VCaP (cell line): Measurements from ENCODE around the gene WIPI1.
A peak's percentile ranks its signal among the peaks of the same experiment; 100 is the strongest.

ENCODE experiments used
- H3K27ac ChIP-seq: fragments of 450-650 bp; 2 replicates; pipeline ENCODE4 v1.5.1; 2017
- TF ChIP-seq, protein P1 (sequence below): fragments of 450-650 bp; conservative IDR thresholded peaks from 2 replicates; pipeline ENCODE4 v1.5.1; 2017; ENCODE audit warnings: mild to moderate bottlenecking, moderate library complexity

Gene WIPI1

GRCh38 chr17:68428498-68429172 is 28.7 kb downstream of the WIPI1 start:
- H3K27ac ChIP-seq: no peak overlapping the region
- TF ChIP-seq, protein P1, sequence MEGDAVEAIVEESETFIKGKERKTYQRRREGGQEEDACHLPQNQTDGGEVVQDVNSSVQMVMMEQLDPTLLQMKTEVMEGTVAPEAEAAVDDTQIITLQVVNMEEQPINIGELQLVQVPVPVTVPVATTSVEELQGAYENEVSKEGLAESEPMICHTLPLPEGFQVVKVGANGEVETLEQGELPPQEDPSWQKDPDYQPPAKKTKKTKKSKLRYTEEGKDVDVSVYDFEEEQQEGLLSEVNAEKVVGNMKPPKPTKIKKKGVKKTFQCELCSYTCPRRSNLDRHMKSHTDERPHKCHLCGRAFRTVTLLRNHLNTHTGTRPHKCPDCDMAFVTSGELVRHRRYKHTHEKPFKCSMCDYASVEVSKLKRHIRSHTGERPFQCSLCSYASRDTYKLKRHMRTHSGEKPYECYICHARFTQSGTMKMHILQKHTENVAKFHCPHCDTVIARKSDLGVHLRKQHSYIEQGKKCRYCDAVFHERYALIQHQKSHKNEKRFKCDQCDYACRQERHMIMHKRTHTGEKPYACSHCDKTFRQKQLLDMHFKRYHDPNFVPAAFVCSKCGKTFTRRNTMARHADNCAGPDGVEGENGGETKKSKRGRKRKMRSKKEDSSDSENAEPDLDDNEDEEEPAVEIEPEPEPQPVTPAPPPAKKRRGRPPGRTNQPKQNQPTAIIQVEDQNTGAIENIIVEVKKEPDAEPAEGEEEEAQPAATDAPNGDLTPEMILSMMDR: no peak

GRCh38 chr17:68427575-68427974 is 29.7 kb downstream of the WIPI1 start:
- TF ChIP-seq, protein P1: no peak
- H3K27ac ChIP-seq: no peak overlapping the region

- no peak overlapping the region; the same call in 1 of the 2 replicates for H3K27ac ChIP-seq
These were observed 31.3 kb downstream of the WIPI1 start for GRCh38 chr17:68425979-68426378.

GRCh38 chr17:68424861-68425260 is 32.4 kb downstream of the WIPI1 start:
- peak overlapping the region; percentile 36; the same call in 1 of the 2 replicates for H3K27ac ChIP-seq
- TF ChIP-seq, protein P1: no peak

More at GRCh38 chr17:68425979-68426378, 31.3 kb downstream of the WIPI1 start:
- TF ChIP-seq, protein P1: no peak

GRCh38 chr17:68424203-68424602 is 33.1 kb downstream of the WIPI1 start:
- TF ChIP-seq, protein P1: no peak
- no peak overlapping the region for H3K27ac ChIP-seq

DNA sequence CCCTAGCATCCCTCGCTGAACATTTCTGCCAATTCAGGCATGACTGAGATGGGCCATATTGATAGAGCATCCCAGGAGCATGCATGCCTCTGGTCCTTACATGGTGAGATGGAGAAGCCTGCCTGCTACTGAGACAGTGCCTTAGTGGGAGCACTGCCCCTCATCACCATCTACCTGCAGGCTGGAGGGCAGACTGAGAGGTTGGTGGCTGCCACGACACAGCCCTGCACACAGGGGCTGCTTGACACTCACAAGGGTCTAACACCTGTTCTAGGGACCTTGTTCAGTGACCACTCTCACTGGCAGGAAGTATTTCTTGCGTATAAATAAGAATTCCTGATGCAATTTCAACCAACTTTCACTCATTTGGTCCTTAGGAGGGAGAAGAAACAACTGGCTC is 34.0 kb downstream of the WIPI1 start:
- TF ChIP-seq, protein P1: no peak
- H3K27ac ChIP-seq: no peak overlapping the region

DNA sequence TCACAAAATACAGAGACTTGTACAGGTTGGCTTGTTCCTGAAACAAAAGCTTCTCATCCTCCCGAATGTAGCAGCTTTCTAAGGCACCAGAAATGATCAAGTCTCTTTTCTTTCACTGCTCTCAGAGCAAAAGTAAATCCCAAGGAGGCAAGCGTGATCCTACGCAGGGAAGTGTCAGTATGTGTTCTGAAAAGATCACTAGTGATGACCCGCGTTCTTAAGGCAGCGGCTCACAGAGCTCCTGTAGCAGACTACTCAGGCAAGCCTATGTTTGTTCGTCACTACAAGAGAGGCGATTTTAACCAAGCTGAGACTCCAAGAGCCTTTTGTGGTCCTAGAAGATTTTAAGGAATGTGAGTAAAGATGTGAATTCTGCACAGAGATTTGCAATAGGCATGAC is 34.5 kb downstream of the WIPI1 start:
- TF ChIP-seq, protein P1: no peak
- H3K27ac ChIP-seq: no peak overlapping the region
